Nephron progenitor cell (in vitro differentiated cells): ENCODE data around the gene MRTFA.

ENCODE experiments used
- DNase-seq: peaks from one replicate; pipeline ENCODE4 v3.0.0; 2021
- H3K27ac Mint-ChIP-seq: 2 replicates; pipeline ENCODE4 v1.8.0; 2021; ENCODE audit warnings: mild to moderate bottlenecking, moderate library complexity, mixed read lengths
- H3K27me3 Mint-ChIP-seq: 2 replicates; pipeline ENCODE4 v1.8.0; 2021; ENCODE audit warnings: mild to moderate bottlenecking, low read depth, mixed read lengths; ENCODE audit not compliant: poor library complexity
- H3K36me3 Mint-ChIP-seq: 2 replicates; pipeline ENCODE4 v1.8.0; 2021; ENCODE audit warnings: low read depth, mixed read lengths
- H3K4me1 Mint-ChIP-seq: 2 replicates; pipeline ENCODE4 v1.8.0; 2021; ENCODE audit warnings: mixed read lengths
- H3K4me3 Mint-ChIP-seq: 2 replicates; pipeline ENCODE4 v1.8.0; 2021; ENCODE audit warnings: mild to moderate bottlenecking, moderate library complexity, mixed read lengths
- H3K9me3 Mint-ChIP-seq: 2 replicates; pipeline ENCODE4 v1.8.0; 2021; ENCODE audit warnings: mild to moderate bottlenecking, moderate library complexity, mixed read lengths
- CTCF ChIP-seq: fragments of 200-600 bp; sonication (generic); IDR thresholded peaks from 2 replicates; pipeline ENCODE4 v1.5.0; 2021; ENCODE audit warnings: antibody characterized with exemption

The MRTFA gene

GRCh38 chr22:40473703-40474102 is 162.8 kb downstream of the MRTFA start:
- Mint-ChIP-seq H3K36me3 (no peaks in the 10 kb centered on the region), H3K27ac (no peak overlapping the region), H3K9me3 (no peaks in the 10 kb centered on the region), H3K4me3 (no peak overlapping the region), H3K4me1 (peaks cover 14% of the 10 kb centered on the region), H3K27me3 (no peaks in the 10 kb centered on the region)
- no peak for DNase-seq
- no peak for TF ChIP-seq CTCF

- no peak for DNase-seq
- Mint-ChIP-seq H3K4me3 (no peak overlapping the region), H3K27me3 (no peaks in the 10 kb centered on the region), H3K36me3 (no peaks in the 10 kb centered on the region), H3K9me3 (no peaks in the 10 kb centered on the region), H3K27ac (no peak overlapping the region), H3K4me1 (peaks cover 2% of the 10 kb centered on the region)
- no peak for TF ChIP-seq CTCF
Measured at GRCh38 chr22:40472579-40472978, 163.9 kb downstream of the MRTFA start.

- Mint-ChIP-seq H3K4me3 (no peak overlapping the region), H3K36me3 (no peaks in the 10 kb centered on the region), H3K27me3 (no peaks in the 10 kb centered on the region), H3K4me1 (no peaks in the 10 kb centered on the region), H3K27ac (no peak overlapping the region), H3K9me3 (no peaks in the 10 kb centered on the region)
- no peak for DNase-seq
- no peak for TF ChIP-seq CTCF
Measured at GRCh38 chr22:40472051-40472450, 164.5 kb downstream of the MRTFA start.

GRCh38 chr22:40469181-40469580 is 167.3 kb downstream of the MRTFA start:
- Mint-ChIP-seq H3K27me3 (no peaks in the 10 kb centered on the region), H3K4me3 (no peak overlapping the region), H3K4me1 (peaks cover 6% of the 10 kb centered on the region), H3K9me3 (no peaks in the 10 kb centered on the region), H3K27ac (peak overlapping the region; percentile 29), H3K36me3 (no peaks in the 10 kb centered on the region)
- no peak for DNase-seq
- no peak for TF ChIP-seq CTCF

GRCh38 chr22:40468616-40469015 is 167.9 kb downstream of the MRTFA start:
- no peak for TF ChIP-seq CTCF
- H3K9me3 Mint-ChIP-seq = no peaks in the 10 kb centered on the region
- H3K4me3 Mint-ChIP-seq = no peak overlapping the region
- no peak overlapping the region for H3K27ac Mint-ChIP-seq
- H3K27me3 Mint-ChIP-seq = no peaks in the 10 kb centered on the region
- peaks cover 6% of the 10 kb centered on the region for H3K4me1 Mint-ChIP-seq
- H3K36me3 Mint-ChIP-seq = no peaks in the 10 kb centered on the region
- DNase-seq = no peak

GRCh38 chr22:40466976-40467375 is 169.5 kb downstream of the MRTFA start:
- Mint-ChIP-seq H3K27ac (no peak overlapping the region), H3K27me3 (no peaks in the 10 kb centered on the region), H3K4me1 (peaks cover 6% of the 10 kb centered on the region), H3K9me3 (no peaks in the 10 kb centered on the region), H3K4me3 (no peak overlapping the region), H3K36me3 (peaks cover 12% of the 10 kb centered on the region)
- no peak for TF ChIP-seq CTCF
- DNase-seq = no peak
